IMR-90 (cell line): ENCODE measurements around the gene PPAT. TPM values are rescaled to one million over a fixed set of nuclear protein-coding genes. Genes with fewer than 3 reads are reported as not detected.

Experiments
- ATAC-seq: fragments of 200-7000 bp; cut with Tn5 transposase; 2 replicates; pipeline ENCODE4 v1.9.1; 2020; ENCODE audit warnings: low read depth, mild to moderate bottlenecking, moderate library complexity
- BruUV-seq: library from RNA; stranded (reverse); fragments of 400-500 nt; replicated peaks from 2 replicates; lab custom pipeline; 2021; lab: Mats Ljungman, UMichigan
- CTCF ChIA-PET: fragments of 300-600 bp; formaldehyde crosslinking; extraction: SDS; loops from one replicate; lab custom pipeline; 2021; ENCODE audit warnings: antibody characterized with exemption; lab: Yijun Ruan, JAX
- POLR2A ChIA-PET: fragments of 300-600 bp; sonication (Branson Sonifier 250); formaldehyde crosslinking; loops from one replicate; lab custom pipeline; 2022; ENCODE audit warnings: antibody characterized with exemption; ENCODE audit not compliant: unreplicated experiment; lab: Charles Lee
- DNase-seq: peaks from one replicate; pipeline ENCODE4 v3.0.0; 2013
- H2AFZ ChIP-seq: replicated peaks from 2 replicates; pipeline ENCODE3; 2013; ENCODE audit warnings: low read length, mild to moderate bottlenecking; ENCODE audit not compliant: poor library complexity
- H2AK5ac ChIP-seq: 2 replicates; pipeline ENCODE4 v1.6.1; 2013; ENCODE audit warnings: low read depth, low read length, inconsistent platforms
- H2AK9ac ChIP-seq: replicated peaks from 2 replicates; pipeline ENCODE3; 2013; ENCODE audit warnings: mild to moderate bottlenecking, low read depth, low read length, moderate library complexity; ENCODE audit not compliant: poor library complexity
- H2BK120ac ChIP-seq: 2 replicates; pipeline ENCODE4 v1.6.1; 2013; ENCODE audit warnings: low read depth, low read length, inconsistent platforms
- H2BK15ac ChIP-seq: 3 replicates; pipeline ENCODE4 v1.6.1; 2013; ENCODE audit warnings: low read depth, low read length, inconsistent platforms
- H2BK20ac ChIP-seq: 2 replicates; pipeline ENCODE4 v1.6.1; 2013; ENCODE audit warnings: low read depth, mild to moderate bottlenecking, inconsistent platforms, low read length, moderate library complexity
- H2BK5ac ChIP-seq: 2 replicates; pipeline ENCODE4 v1.6.1; 2013; ENCODE audit warnings: mild to moderate bottlenecking, low read depth, low read length, inconsistent platforms; ENCODE audit not compliant: poor library complexity, severe bottlenecking
- H3K14ac ChIP-seq: replicated peaks from 2 replicates; pipeline ENCODE4 v1.6.1; 2013; ENCODE audit warnings: low read depth, low read length, inconsistent platforms
- H3K18ac ChIP-seq: 2 replicates; pipeline ENCODE4 v1.6.1; 2013; ENCODE audit warnings: low read depth, low read length, control low read depth
- H3K23ac ChIP-seq: 2 replicates; pipeline ENCODE4 v1.6.1; 2013; ENCODE audit warnings: low read depth, low read length, inconsistent platforms
- H3K27ac ChIP-seq: 2 replicates; pipeline ENCODE4 v1.5.1; 2013; ENCODE audit warnings: mild to moderate bottlenecking, control low read depth, low read length; ENCODE audit not compliant: insufficient read depth
- H3K27me3 ChIP-seq: 2 replicates; pipeline ENCODE4 v1.6.1; 2013; ENCODE audit warnings: low read length; ENCODE audit not compliant: control insufficient read depth, insufficient read depth
- H3K36me3 ChIP-seq: 2 replicates; pipeline ENCODE4 v1.6.1; 2013; ENCODE audit warnings: low read length, mixed read lengths; ENCODE audit not compliant: control insufficient read depth, insufficient read depth
- H3K4ac ChIP-seq: 2 replicates; pipeline ENCODE4 v1.6.1; 2013; ENCODE audit warnings: low read depth, low read length, inconsistent platforms
- H3K4me1 ChIP-seq: 2 replicates; pipeline ENCODE4 v1.6.1; 2013; ENCODE audit warnings: low read length, mixed read lengths; ENCODE audit not compliant: control insufficient read depth, insufficient read depth
- H3K4me2 ChIP-seq: 2 replicates; pipeline ENCODE4 v1.6.1; 2013; ENCODE audit warnings: low read depth, mild to moderate bottlenecking, control low read depth, low read length, moderate library complexity
- H3K4me3 ChIP-seq: 2 replicates; pipeline ENCODE4 v1.5.1; 2013; ENCODE audit warnings: low read depth, mild to moderate bottlenecking, control low read depth, low read length, moderate library complexity; ENCODE audit not compliant: insufficient read depth
- H3K56ac ChIP-seq: 2 replicates; pipeline ENCODE4 v1.6.1; 2013; ENCODE audit warnings: low read length, inconsistent platforms; ENCODE audit not compliant: insufficient read depth; ENCODE audit errors: extremely low read depth
- H3K79me1 ChIP-seq, 2 experiments: 2 replicates each; pipeline ENCODE4 v1.6.1; 2013; ENCODE audit warnings: low read length in 2 of 2, inconsistent platforms in 1 of 2, low read depth in 1 of 2
- H3K9ac ChIP-seq: 2 replicates; pipeline ENCODE4 v1.6.1; 2013; ENCODE audit warnings: low read depth, low read length, control low read depth
- H3K9me1 ChIP-seq: 2 replicates; pipeline ENCODE4 v1.6.1; 2013; ENCODE audit warnings: low read length, inconsistent platforms; ENCODE audit not compliant: insufficient read depth
- H3K9me3 ChIP-seq: 2 replicates; pipeline ENCODE4 v1.6.1; 2013; ENCODE audit warnings: low read length; ENCODE audit not compliant: control insufficient read depth, insufficient read depth
- H4K20me1 ChIP-seq: 2 replicates; pipeline ENCODE4 v1.6.1; 2013; ENCODE audit warnings: low read length, inconsistent platforms; ENCODE audit not compliant: insufficient read depth
- H4K5ac ChIP-seq: 2 replicates; pipeline ENCODE4 v1.6.1; 2013; ENCODE audit warnings: mild to moderate bottlenecking, low read depth, low read length, control low read depth
- H4K8ac ChIP-seq, 2 experiments: 2 replicates each; pipeline ENCODE4 v1.6.1; 2013; ENCODE audit warnings: low read depth in 2 of 2, low read length in 2 of 2, control low read depth in 1 of 2, inconsistent platforms in 1 of 2
- H4K91ac ChIP-seq: 2 replicates; pipeline ENCODE4 v1.6.1; 2013; ENCODE audit warnings: low read depth, low read length, inconsistent platforms; ENCODE audit not compliant: insufficient read depth
- BHLHE40 ChIP-seq: fragments of 150-350 bp; IDR thresholded peaks from 2 replicates; pipeline ENCODE4 v1.6.1; 2016; ENCODE audit warnings: mild to moderate bottlenecking, low read depth, low read length
- CEBPB ChIP-seq: IDR thresholded peaks from 2 replicates; pipeline ENCODE4 v1.6.1; 2012; ENCODE audit warnings: low read depth, low read length, improper control_type of control experiment
- CHD1 ChIP-seq: IDR thresholded peaks from 2 replicates; pipeline ENCODE4 v1.6.1; 2012; ENCODE audit warnings: low read depth, low read length, improper control_type of control experiment
- ELK1 ChIP-seq: fragments of 150-350 bp; IDR thresholded peaks from 2 replicates; pipeline ENCODE4 v1.6.1; 2016; ENCODE audit warnings: low read depth, mild to moderate bottlenecking, low read length, moderate library complexity, borderline replicate concordance
- MAFK ChIP-seq: IDR thresholded peaks from 2 replicates; pipeline ENCODE4 v1.6.1; 2012; ENCODE audit warnings: low read depth, low read length, improper control_type of control experiment
- MAZ ChIP-seq: IDR thresholded peaks from 2 replicates; pipeline ENCODE4 v1.6.1; 2012; ENCODE audit warnings: low read depth, mild to moderate bottlenecking, low read length, improper control_type of control experiment, moderate library complexity, borderline replicate concordance
- MXI1 ChIP-seq: IDR thresholded peaks from 2 replicates; pipeline ENCODE4 v1.6.1; 2012; ENCODE audit warnings: low read depth, mild to moderate bottlenecking, low read length, moderate library complexity, borderline replicate concordance
- POLR2A ChIP-seq: IDR thresholded peaks from 2 replicates; pipeline ENCODE4 v1.6.1; 2012; ENCODE audit warnings: mild to moderate bottlenecking, low read depth, low read length
- RAD21 ChIP-seq: IDR thresholded peaks from 2 replicates; pipeline ENCODE4 v1.6.1; 2012; ENCODE audit warnings: low read length, improper control_type of control experiment
- RCOR1 ChIP-seq: IDR thresholded peaks from 2 replicates; pipeline ENCODE4 v1.6.1; 2012; ENCODE audit warnings: mild to moderate bottlenecking, low read length, improper control_type of control experiment; ENCODE audit not compliant: insufficient replicate concordance
- RFX5 ChIP-seq: IDR thresholded peaks from 2 replicates; pipeline ENCODE4 v1.8.0; 2012; ENCODE audit warnings: low read depth, mild to moderate bottlenecking, low read length, moderate library complexity
- WGBS, 2 experiments: methylation state at CpG; one replicate each; pipeline versions ENCODE4 v1.1.5 to v1.1.7; 2013; ENCODE audit warnings: missing lambda C conversion rate in 2 of 2; ENCODE audit not compliant: insufficient read length in 1 of 2; ENCODE audit errors: extremely low coverage in 2 of 2; 5-methylcytosine and 5-hydroxymethylcytosine counted together
- dilution Hi-C: fragments of 300-500 bp; cut with HindIII; formaldehyde crosslinking; loops from one replicate; pipeline ENCODE4 v1.14.3; 2018; ENCODE audit warnings: low sequenced_read_pairs; ENCODE audit not compliant: unreplicated experiment
- in situ Hi-C: fragments of 300-500 bp; cut with MboI; formaldehyde crosslinking; loops from 3 replicates; pipeline ENCODE4 v1.14.3; 2019; ENCODE audit warnings: low sequenced_read_pairs, inconsistent platforms, mixed read lengths
- intact Hi-C: fragments of 100-400 bp; cut with micrococcal nuclease; formaldehyde crosslinking; loops from 2 replicates; pipeline ENCODE4 v1.10.0; 2022
- polyA plus RNA-seq, 3 experiments: library from polyadenylated mRNA; depleted of rRNA; stranded (reverse); fragments of >200 nt; gene quantifications; 2 replicates each; pipeline ENCODE4 v1.2.3, GENCODE V29; 2012; ENCODE audit warnings: low replicate concordance in 1 of 3
- total RNA-seq: library from RNA; depleted of rRNA; stranded (reverse); fragments of >200 nt; gene quantifications from 2 replicates; pipeline ENCODE4 v1.2.3, GENCODE V29; 2012

PPAT gene
- total and polyA plus RNA-seq, 2 of the 4 experiments (the other 2 are of a cell fraction) = 7.0 to 21.1 TPM

- DNase-seq (peak; percentile 58), ATAC-seq (peak; percentile 37)
- in situ Hi-C loops = no loop called here
- Histone ChIP-seq H2AK5ac (no peak overlapping the region; the same call in 1 of the 2 replicates), H4K91ac (no peak overlapping the region), H3K4ac (peak overlapping the region; percentile 6), H4K5ac (no peak overlapping the region), H3K79me1 (peaks cover 3 to 47% of the 10 kb centered on the region in 2 experiments), H3K9me3 (no peaks in the 10 kb centered on the region), H4K20me1 (peaks cover 5% of the 10 kb centered on the region), H2BK20ac (no peak overlapping the region), H3K9me1 (peaks cover 1% of the 10 kb centered on the region; the same call in 1 of the 2 replicates), H2BK15ac (no peak overlapping the region), H3K18ac (no peak overlapping the region), H3K4me2 (peak overlapping the region; percentile 83), H3K56ac (no peak overlapping the region), H3K14ac (no peak overlapping the region), H3K36me3 (no peaks in the 10 kb centered on the region; the same call in 1 of the 2 replicates), H3K4me1 (no peaks in the 10 kb centered on the region), H2AFZ (peak overlapping the region; percentile 88), H4K8ac (0 out of 4 replicates have a peak overlapping the region, but pooled peaks of 1 of the 2 experiments have one; percentile 14), H2BK120ac (no peak overlapping the region), H3K27ac (peak overlapping the region; percentile 58; the same call in 1 of the 2 replicates), H3K9ac (peak overlapping the region; percentile 61), H3K4me3 (peak overlapping the region; percentile 59), H2BK5ac (no peak overlapping the region), H2AK9ac (peak overlapping the region; percentile 60), H3K23ac (no peak overlapping the region), H3K27me3 (no peaks in the 10 kb centered on the region)
- BruUV-seq = no TSS peak
- no peak for TF ChIP-seq BHLHE40
- no peak for TF ChIP-seq ELK1
- TF ChIP-seq POLR2A = no peak
- no peak for TF ChIP-seq RAD21
- no peak for TF ChIP-seq RFX5
- no peak for TF ChIP-seq MXI1
- TF ChIP-seq CEBPB = no peak
- TF ChIP-seq RCOR1 = no peak
- no peak for TF ChIP-seq CHD1
- no peak for TF ChIP-seq MAZ
- no peak for TF ChIP-seq MAFK
- ChIA-PET CTCF (interaction anchor here (1.2 kb wide), 1 partner anchor 9 kb away, joined by 8 read pairs; no protein-coding TSS in a partner anchor), POLR2A (no interaction called here)
- intact Hi-C loops = no loop called here
- dilution Hi-C loops = no loop called here
- WGBS, 2 experiments = 0% methylated on average over 1 of the region's 15 CpGs; no CpG with 5 or more reads in 1 of the 2 experiments
These were observed 746 bp downstream of the PPAT start for GRCh38 chr4:56434599-56435139.
